Transverse colon (tissue), 4 donors: ENCODE data around the gene KCNJ1. TPM values are rescaled to one million over a fixed set of nuclear protein-coding genes. Genes with fewer than 3 reads are reported as not detected.

Experiments used
- DNase-seq: peaks from one replicate; pipeline ENCODE4 v3.0.0-alpha.2; 2019
- H3K27ac ChIP-seq, 4 donors: fragments of 200-600 bp; sonication (generic); 2 replicates each; pipeline ENCODE4 v1.5.1; 2016 to 2018; ENCODE audit warnings: inconsistent platforms in 4 of 4
- H3K27me3 ChIP-seq: fragments of 200-600 bp; sonication (generic); 2 replicates; pipeline ENCODE4 v1.5.1; 2017; ENCODE audit warnings: inconsistent platforms
- H3K36me3 ChIP-seq, 4 donors: fragments of 200-600 bp; sonication (generic); 2 replicates each; pipeline ENCODE4 v1.5.1; 2017 to 2019; ENCODE audit warnings: inconsistent platforms in 4 of 4
- H3K4me1 ChIP-seq, 4 donors: fragments of 200-600 bp; sonication (generic); 2 replicates each; pipeline ENCODE4 v1.5.1; 2017 to 2020; ENCODE audit warnings: inconsistent platforms in 4 of 4
- H3K4me3 ChIP-seq, 4 donors: fragments of 200-600 bp; sonication (generic); 1 replicate in 1 of 4; 2 replicates in 3 of 4; pipeline versions ENCODE4 v1.5.1 to v1.6.1; 2017 to 2019; ENCODE audit warnings: inconsistent platforms in 4 of 4
- H3K9me3 ChIP-seq, 2 donors: fragments of 200-600 bp; sonication (generic); 2 replicates each; pipeline ENCODE4 v1.5.1; 2017 to 2019; ENCODE audit warnings: inconsistent platforms in 2 of 2
- EP300 ChIP-seq: sonication (generic); formaldehyde crosslinking; IDR thresholded peaks from one replicate; pipeline ENCODE4 v1.6.1; 2017; ENCODE audit warnings: antibody characterized with exemption, low read depth
- POLR2A ChIP-seq: fragments of 450-650 bp; IDR thresholded peaks from one replicate; pipeline ENCODE4 v1.6.1; 2016; ENCODE audit warnings: antibody characterized with exemption, mild to moderate bottlenecking, moderate library complexity
- POLR2AphosphoS5 ChIP-seq, 3 donors: sonication (generic); formaldehyde crosslinking; IDR thresholded peaks; one replicate each; pipeline ENCODE4 v1.6.1; 2016; ENCODE audit warnings: antibody characterized with exemption in 3 of 3
- WGBS, 2 donors: methylation state at CpG; one replicate each; pipeline ENCODE4 v1.1.5; 2018; ENCODE audit warnings: low coverage in 1 of 2; 5-methylcytosine and 5-hydroxymethylcytosine counted together
- in situ Hi-C, 4 donors: fragments of 200-750 bp; cut with MboI; loops; one replicate each; pipeline versions ENCODE4 v1.15.0 to v1.15.1; 2017; ENCODE audit warnings: low sequenced_read_pairs in 3 of 4, low pct_ligation_motif_present in 1 of 4, low pct_unique_long_range_greater_than_20kb in 1 of 4
- intact Hi-C: fragments of 100-400 bp; cut with DNase I; formaldehyde crosslinking; loops from one replicate; pipeline ENCODE4 v1.15.1; 2023; ENCODE audit warnings: low total_unique reads
- total RNA-seq, 4 donors: library from RNA; depleted of rRNA; stranded (reverse); fragments of >200 nt; gene quantifications; one replicate each; pipeline ENCODE4 v1.1.0, GENCODE V29; 2016
- TF ChIP-seq, protein P1 (sequence below), 5 experiments: fragments of 200-600 bp in 3 of 5; fragments of 450-650 bp in 2 of 5; sonication (generic) in 3 of 5; IDR thresholded peaks; 1 replicate in 2 of 5; 2 replicates in 3 of 5; pipeline ENCODE4 v1.5.1; 2016 to 2017; ENCODE audit warnings: antibody characterized with exemption in 5 of 5, inconsistent platforms in 3 of 5, mild to moderate bottlenecking in 2 of 5, moderate library complexity in 1 of 5

KCNJ1 gene
- total RNA-seq, 4 donors from 2014 or later: not detected

GRCh38 chr11:128888034-128888985, 21.2 kb upstream of the KCNJ1 start:
- TF ChIP-seq POLR2A (no peak), EP300 (no peak), POLR2AphosphoS5 (IDR thresholded peaks at IDR 0.05) (no peak)
- TF ChIP-seq, protein P1, sequence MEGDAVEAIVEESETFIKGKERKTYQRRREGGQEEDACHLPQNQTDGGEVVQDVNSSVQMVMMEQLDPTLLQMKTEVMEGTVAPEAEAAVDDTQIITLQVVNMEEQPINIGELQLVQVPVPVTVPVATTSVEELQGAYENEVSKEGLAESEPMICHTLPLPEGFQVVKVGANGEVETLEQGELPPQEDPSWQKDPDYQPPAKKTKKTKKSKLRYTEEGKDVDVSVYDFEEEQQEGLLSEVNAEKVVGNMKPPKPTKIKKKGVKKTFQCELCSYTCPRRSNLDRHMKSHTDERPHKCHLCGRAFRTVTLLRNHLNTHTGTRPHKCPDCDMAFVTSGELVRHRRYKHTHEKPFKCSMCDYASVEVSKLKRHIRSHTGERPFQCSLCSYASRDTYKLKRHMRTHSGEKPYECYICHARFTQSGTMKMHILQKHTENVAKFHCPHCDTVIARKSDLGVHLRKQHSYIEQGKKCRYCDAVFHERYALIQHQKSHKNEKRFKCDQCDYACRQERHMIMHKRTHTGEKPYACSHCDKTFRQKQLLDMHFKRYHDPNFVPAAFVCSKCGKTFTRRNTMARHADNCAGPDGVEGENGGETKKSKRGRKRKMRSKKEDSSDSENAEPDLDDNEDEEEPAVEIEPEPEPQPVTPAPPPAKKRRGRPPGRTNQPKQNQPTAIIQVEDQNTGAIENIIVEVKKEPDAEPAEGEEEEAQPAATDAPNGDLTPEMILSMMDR (IDR thresholded peaks at IDR 0.05): no peak
- no peaks in the 10 kb centered on the region for H3K36me3 ChIP-seq
- in situ Hi-C loops (loop anchor here (5.0 to 25.0 kb wide), 3 partner anchors 64 to 449 kb away; no protein-coding TSS in a partner anchor), intact Hi-C loops (no loop called here)
- peaks cover 38% of the 10 kb centered on the region for H3K27me3 ChIP-seq
- peaks cover 6 to 18% (median 11%) of the 10 kb centered on the region in 4 donors for H3K4me1 ChIP-seq
- no peak for DNase-seq
- no peaks in the 10 kb centered on the region for H3K9me3 ChIP-seq
- WGBS, 2 donors: 88% methylated on average over 11 to 15 of the region's 15 CpGs
- no peak overlapping the region for H3K4me3 ChIP-seq
- no peak overlapping the region for H3K27ac ChIP-seq

GRCh38 chr11:128886406-128887124, 19.5 kb upstream of the KCNJ1 start:
- Histone ChIP-seq H3K27me3 (peaks cover 42% of the 10 kb centered on the region), H3K27ac (no peak overlapping the region), H3K9me3 (no peaks in the 10 kb centered on the region), H3K4me1 (peaks cover 6 to 15% (median 11%) of the 10 kb centered on the region in 4 donors), H3K36me3 (no peaks in the 10 kb centered on the region), H3K4me3 (no peak overlapping the region)
- intact Hi-C loops: no loop called here
- in situ Hi-C loops: loop anchor here (5.0 to 25.0 kb wide), 3 partner anchors 66 to 451 kb away; no protein-coding TSS in a partner anchor
- DNase-seq: peak; percentile 27
- TF ChIP-seq, protein P1 (IDR thresholded peaks at IDR 0.05): peak in 1 of 5 experiments; percentile 14
- TF ChIP-seq EP300: no peak
- WGBS, 2 donors: 27% methylated on average over 5 of the region's 5 CpGs; no CpG with 5 or more reads in 1 of the 2 donors

DNA sequence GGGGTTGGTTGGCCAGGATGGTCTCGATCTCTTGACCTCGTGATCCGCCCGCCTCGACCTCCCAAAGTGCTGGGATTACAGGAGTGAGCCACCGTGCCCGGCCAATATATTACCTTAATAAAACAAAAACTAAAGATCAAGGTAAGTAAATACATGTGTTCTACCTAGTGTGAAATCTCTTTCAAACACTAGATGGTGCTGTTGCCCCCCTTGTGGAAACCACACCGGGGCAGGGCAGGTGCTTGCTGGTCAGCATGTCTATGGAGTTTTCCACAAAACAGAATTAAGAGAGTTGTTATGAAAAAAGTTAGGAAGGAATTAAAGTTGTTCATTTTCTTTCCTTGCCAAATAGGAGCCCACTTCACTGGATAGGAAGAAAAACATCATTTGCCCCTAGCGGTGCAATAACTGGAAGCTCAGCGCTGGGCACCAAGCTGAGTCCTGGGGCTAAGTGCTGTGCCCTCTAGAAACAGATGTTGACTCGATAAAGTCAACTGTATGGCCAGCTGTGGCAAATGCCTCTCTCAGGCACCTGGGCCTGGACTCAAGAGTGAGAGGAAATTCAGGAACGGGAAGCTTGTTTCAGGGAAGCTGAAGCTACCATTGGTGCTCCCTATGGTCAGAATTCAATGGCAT, 17.7 kb upstream of the KCNJ1 start:
- Histone ChIP-seq H3K27ac (no peak overlapping the region), H3K9me3 (no peaks in the 10 kb centered on the region), H3K27me3 (peaks cover 26% of the 10 kb centered on the region), H3K36me3 (no peaks in the 10 kb centered on the region), H3K4me3 (no peak overlapping the region), H3K4me1 (no peaks in the 10 kb centered on the region)
- WGBS, 2 donors: 0 to 30% methylated on average over 1 to 12 of the region's 12 CpGs
- intact Hi-C loops (loop anchor here (2.0 kb wide), 1 partner anchor 70 kb away; no protein-coding TSS in a partner anchor), in situ Hi-C loops (loop anchor here (5.0 to 25.0 kb wide), 3 partner anchors 67 to 452 kb away; no protein-coding TSS in a partner anchor)
- TF ChIP-seq EP300: no peak
- no peak for TF ChIP-seq POLR2A
- no peak for TF ChIP-seq POLR2AphosphoS5 (IDR thresholded peaks at IDR 0.05)
- TF ChIP-seq, protein P1 (IDR thresholded peaks at IDR 0.05): peak; percentile 80 to 89 (median 86)
- peak; percentile 76 for DNase-seq
